Raji (cell line): ENCODE data around the gene TUBA1A.

Source experiments
- POLR2A ChIP-seq: IDR thresholded peaks from 2 replicates; pipeline ENCODE4 v1.6.1; 2011; ENCODE audit warnings: low read depth, low read length, control low read depth; ENCODE audit not compliant: insufficient read depth

TUBA1A gene

GRCh38 chr12:49188916-49189367, at the start of gene TUBA1A:
TUBA1A (minus strand) TSS chr12:49189080; CDS start chr12:49188979, 101 bp downstream.
- peak; percentile 100 for TF ChIP-seq POLR2A

GRCh38 chr12:49236423-49236822, 47.5 kb upstream of the TUBA1A start:
- TF ChIP-seq POLR2A, result no peak

DNA sequence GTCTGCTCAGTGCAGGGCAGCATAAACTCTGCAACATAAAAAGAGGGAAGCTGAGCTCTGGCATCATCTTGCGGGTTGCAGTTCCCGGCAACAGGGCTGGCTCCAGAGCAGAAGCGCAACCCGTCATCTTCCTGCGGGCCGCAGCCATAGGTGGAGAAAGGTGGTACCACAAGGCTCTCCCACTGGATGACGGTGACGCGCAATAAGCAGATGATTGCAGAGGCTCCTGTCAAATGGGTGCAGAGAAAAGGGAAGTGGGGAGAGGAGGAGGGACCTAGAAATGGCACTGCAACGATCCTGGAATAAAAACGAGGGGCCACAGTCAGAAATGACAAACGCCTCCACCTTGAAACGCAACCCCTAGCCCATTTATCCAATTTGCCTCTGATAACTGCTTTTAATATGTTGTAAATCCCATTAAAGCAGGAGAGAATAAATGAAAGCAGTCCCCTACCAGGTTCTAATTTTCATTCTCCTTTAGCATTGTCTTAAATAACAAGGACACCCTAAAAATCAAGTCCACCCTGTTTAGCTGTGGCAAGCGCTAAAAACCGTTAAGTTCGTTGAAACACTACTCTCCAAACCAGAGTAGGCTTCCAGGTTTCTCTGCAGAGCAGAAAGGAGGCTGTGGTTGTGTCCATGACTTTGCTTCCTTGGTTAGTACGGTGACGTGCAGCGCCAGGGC, 45.1 kb upstream of the TUBA1A start:
- peak; percentile 78; the same call in 1 of the 2 replicates for TF ChIP-seq POLR2A

DNA sequence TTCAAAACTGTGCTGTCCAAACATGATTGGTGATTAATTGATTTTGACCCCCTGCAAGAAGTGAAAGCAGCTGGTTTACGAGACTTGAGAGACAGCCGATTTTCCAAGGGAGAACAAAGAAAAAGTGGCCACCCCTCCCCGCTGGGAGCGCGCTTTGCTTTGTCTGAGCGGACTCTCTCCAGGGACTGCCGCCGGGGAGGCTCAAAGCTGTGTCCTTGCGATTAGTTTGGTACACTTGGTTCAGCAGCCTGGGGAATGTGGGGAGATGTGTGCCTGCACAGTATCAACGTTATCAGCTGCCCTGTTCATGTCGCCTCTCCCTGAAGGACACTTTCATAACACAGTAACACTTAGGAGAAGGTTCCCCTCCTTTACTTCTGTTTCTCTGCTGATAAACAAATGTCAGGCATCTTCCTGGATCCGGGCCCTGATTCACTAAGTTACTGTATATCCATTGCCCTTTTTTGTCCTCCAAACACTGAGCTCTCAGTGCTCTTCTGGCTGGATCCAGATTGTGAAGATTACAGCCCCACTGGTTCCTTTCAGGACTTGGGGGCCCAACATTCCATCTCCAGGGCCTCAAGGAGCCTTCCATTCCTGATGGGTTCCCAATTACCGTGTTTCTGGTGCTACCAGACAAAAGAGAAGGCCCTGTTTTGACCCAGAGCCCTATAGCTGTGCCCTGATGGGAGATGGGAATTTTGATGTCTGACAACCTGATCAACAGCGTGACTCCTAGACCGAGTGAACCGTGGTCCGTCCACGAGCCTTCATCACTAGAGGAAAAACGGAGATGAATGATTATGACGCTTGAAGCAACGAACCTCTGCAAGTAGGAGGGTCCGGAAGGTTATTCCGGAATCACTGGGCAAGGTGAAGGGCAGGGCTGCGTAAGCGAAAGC, 44.3 kb upstream of the TUBA1A start:
- TF ChIP-seq POLR2A, result no peak

DNA sequence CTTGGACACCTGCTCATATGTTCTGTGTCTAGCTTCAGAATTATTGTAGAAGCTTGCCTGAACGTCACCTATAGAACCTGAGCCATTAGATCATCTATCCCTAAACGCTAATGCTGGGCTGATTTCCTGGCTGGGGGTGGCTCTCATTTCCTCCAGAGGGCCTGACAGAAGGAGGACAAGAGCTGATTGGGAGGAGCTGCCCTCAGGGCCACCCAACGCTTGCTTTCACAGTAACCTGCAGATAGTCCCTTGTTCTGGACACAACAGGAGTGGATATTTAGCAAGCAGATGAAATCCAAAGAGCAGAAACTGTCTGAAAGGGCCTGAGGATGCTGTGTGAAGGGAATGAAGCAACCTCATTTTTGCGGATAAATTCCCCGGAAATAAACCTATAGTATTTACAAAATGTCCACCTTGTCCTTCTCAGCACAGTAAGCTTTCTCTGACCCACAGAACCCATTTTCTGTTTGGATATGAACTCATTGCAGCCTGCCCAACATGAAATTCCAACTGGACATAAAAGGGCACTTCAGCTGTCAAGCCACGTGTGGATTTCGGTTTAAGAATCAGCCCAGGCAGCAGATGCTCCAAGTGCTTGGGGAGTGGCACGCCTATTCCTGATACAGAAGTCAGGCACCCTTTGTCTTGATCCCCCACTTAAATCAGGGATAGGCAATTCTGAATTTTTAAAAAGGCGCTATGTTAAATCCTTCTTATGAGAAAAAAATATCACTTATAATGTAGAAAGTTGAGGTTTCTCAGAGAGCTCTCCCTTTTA, 43.2 kb upstream of the TUBA1A start:
- no peak for TF ChIP-seq POLR2A

GRCh38 chr12:49230805-49231194, 41.9 kb upstream of the TUBA1A start:
- no peak for TF ChIP-seq POLR2A

DNA sequence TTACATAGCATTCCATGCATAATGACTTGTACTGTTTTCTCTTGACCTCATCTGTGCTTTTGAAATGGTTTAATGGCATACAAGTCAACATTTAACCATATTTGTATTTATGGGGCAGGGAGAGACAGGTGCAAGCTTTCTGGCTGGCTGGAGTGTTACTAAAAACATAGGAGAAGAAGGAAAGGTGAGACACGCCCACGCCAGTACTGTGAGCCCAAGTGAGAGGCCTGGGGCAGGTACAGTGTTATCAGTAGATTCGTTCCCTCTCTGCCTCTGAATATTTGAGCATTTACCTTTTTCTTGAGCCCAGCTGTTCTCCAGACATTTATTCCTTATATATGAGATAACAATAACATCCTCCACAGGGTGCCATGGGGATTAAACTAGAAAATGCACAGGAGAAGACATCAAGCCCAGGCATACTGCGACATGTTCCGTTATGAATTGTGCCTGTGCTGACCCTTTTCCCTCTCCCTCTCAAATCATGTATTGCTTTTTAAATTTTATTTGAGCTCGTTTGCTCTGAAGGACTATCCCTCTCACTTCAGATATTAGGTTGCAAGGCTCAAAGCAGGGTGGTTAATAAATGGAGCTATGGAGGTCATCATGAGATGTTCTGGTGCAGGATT, 41.4 kb upstream of the TUBA1A start:
- no peak for TF ChIP-seq POLR2A

GRCh38 chr12:49228653-49229052, 39.8 kb upstream of the TUBA1A start:
- no peak for TF ChIP-seq POLR2A

DNA sequence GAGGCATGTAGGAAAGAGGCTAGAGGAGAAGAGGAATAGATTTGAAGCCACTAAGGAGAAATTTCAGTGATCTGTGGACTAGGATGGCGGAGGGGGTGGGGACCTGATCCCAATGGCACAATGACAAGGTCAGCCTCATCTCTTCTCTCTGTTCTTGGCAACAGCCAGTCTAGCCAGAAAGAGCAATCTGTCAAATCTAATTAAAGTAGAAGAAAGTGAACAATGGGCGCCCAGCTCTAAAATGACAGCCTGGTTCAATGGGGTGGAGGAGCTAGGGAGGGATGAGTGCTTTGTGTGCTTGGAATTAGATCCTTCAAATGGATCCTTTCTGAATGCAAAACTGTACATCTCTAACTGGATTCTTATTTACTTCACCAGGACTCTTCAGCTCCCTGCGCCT, 38.8 kb upstream of the TUBA1A start:
- no peak for TF ChIP-seq POLR2A

DNA sequence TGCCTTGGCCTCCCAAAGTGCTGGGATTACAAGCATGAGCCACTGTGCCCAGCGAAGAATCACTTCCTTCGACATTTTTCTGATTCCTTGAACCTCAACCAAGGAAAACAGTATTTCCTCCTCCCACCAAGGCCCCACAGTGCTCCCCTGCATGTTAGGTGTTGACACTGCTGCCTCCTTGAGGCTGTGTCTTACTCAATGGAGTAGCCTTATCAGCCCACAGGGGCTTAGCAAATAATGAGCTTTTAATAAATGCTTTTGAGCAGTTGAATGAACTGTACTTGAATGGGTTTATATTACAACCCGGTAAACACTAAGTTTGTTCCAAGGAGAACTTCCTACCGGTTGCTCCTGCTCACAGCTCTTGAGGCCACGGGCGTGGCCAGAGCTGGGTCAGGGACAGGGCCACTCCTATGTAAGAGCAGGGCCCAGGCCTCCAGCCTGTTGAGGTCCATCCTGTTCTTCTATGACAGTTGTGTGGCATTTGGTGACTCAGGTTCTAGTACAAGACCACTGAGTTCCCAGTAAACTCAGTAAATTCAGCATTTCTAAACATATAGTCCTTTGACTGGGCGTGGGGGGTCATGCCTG, 36.8 kb upstream of the TUBA1A start:
- TF ChIP-seq POLR2A, result no peak

- TF ChIP-seq POLR2A, result no peak
Measured at GRCh38 chr12:49223590-49224369, 34.9 kb upstream of the TUBA1A start.

DNA sequence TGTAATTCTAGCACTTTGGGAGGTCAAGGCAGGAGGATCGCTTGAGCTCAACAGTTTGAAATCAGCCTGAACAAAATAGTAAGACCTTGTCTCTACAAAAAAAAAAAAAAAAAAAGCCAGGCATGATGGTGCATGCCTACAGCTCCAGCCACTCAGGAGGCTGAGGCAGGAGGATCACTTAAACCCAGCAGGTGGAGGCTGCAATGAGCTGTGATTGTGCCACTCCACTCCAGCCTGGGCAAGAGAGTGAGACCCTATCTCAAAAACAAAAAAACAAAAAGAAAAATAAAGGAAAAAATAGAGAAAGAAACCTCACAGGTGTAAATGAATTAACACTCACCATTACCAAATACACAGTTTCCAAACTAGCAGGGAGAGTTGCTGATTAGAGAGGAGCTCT, 34.2 kb upstream of the TUBA1A start:
- no peak for TF ChIP-seq POLR2A

DNA sequence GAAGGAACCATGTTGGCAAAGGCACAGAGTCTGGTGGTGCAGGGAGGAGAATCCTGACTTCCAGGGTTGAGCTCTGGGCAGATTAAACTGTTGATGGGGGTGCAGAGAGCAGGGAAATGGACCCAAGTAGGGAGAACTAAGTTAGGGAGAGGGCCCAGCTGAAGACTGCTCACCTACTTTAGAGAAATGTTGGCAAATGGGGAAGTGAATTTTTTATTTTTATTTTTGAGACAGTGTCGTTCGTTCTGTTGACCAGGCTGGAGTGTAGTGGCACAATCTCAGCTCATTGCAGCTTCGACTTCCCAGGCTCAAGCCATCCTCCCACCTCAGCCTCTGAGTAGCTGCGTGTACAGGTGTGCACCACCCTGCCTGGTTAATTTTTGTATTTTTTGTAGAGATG, 32.1 kb upstream of the TUBA1A start:
- TF ChIP-seq POLR2A, result no peak
